Measurements from ENCODE around the gene CNTN5. TPM values are rescaled to one million over a fixed set of nuclear protein-coding genes. Genes with fewer than 3 reads are reported as not detected.

Gene CNTN5
- total RNA-seq, 1 donor from 2014 or later: not detected

DNA sequence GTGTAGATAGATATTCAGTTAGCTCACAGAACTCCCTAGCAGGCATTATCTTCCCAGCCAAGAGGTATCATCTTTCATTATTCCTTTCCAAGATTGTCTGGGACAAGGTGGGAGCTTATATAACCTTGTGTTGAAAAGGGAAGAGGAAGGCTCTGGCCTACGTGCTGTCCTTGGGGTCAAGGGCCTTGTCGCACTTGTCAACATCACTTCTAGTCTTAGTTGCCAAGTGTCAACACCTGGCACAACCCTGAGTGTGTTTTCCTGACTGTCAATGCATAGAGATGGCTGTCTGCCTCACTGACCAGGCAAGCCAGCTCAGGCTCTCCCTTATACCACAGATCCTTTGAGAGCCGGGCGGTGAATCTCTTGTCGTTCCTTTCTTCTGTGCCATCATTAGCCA lies 331.9 kb downstream of the CNTN5 start:
- TF ChIP-seq, protein P1, sequence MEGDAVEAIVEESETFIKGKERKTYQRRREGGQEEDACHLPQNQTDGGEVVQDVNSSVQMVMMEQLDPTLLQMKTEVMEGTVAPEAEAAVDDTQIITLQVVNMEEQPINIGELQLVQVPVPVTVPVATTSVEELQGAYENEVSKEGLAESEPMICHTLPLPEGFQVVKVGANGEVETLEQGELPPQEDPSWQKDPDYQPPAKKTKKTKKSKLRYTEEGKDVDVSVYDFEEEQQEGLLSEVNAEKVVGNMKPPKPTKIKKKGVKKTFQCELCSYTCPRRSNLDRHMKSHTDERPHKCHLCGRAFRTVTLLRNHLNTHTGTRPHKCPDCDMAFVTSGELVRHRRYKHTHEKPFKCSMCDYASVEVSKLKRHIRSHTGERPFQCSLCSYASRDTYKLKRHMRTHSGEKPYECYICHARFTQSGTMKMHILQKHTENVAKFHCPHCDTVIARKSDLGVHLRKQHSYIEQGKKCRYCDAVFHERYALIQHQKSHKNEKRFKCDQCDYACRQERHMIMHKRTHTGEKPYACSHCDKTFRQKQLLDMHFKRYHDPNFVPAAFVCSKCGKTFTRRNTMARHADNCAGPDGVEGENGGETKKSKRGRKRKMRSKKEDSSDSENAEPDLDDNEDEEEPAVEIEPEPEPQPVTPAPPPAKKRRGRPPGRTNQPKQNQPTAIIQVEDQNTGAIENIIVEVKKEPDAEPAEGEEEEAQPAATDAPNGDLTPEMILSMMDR (IDR thresholded peaks at IDR 0.05): no peak
- intact Hi-C loops (cut with DNase I): no loop called here
- H3K27ac ChIP-seq: no peak overlapping the region
- no peaks in the 10 kb centered on the region for H3K4me1 ChIP-seq
- DNase-seq: no peak
- H3K27me3 ChIP-seq: no peaks in the 10 kb centered on the region
- H3K4me3 ChIP-seq: no peak overlapping the region
- no peaks in the 10 kb centered on the region for H3K36me3 ChIP-seq
- no peaks in the 10 kb centered on the region for H3K9me3 ChIP-seq
- no peak for ATAC-seq

DNA sequence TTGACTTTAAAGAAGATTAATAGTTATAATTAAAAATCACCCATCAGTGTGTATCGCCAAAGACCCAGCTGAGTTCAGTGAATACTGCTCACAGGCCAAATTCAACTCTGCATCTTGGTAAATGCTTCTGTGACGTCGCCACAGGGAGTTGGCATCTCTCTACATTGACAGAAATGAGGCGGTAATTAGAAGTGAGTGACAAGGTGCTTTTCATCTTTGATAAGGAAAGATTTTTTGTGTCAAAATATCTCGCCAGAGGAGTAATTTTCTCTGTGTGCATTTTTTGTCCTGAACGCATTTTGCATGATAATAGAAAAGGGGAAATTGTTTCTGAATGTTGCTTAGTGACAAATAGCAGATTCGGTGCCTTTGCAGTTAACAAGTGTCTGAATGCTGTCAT lies 345.8 kb downstream of the CNTN5 start:
- H3K9me3 ChIP-seq: no peaks in the 10 kb centered on the region
- no peaks in the 10 kb centered on the region for H3K4me1 ChIP-seq
- no peaks in the 10 kb centered on the region for H3K36me3 ChIP-seq
- TF ChIP-seq, protein P1 (IDR thresholded peaks at IDR 0.05): no peak
- H3K4me3 ChIP-seq: no peak overlapping the region
- DNase-seq (no peak), ATAC-seq (no peak)
- intact Hi-C loops (cut with DNase I): no loop called here
- no peaks in the 10 kb centered on the region for H3K27me3 ChIP-seq
- H3K27ac ChIP-seq: no peak overlapping the region

DNA sequence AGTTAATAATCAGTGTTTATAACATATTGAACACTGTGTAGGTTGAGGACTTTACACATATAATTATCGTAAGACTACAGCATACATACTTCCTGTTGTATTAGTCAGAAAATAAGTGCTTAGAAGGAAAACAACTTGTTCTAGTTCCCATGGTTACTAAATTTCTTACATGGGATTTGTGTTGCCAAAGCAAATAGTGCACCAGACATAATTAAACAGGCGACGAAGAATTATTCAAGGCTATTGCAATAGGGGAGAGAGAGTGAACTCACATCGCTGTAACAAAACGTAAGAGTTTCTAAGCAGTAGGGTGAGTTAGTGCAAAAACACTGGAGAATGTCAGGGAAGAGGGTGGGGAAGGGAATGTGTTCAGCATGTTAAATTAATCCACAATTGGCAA lies 347.8 kb downstream of the CNTN5 start:
- no peaks in the 10 kb centered on the region for H3K9me3 ChIP-seq
- H3K36me3 ChIP-seq: no peaks in the 10 kb centered on the region
- H3K4me3 ChIP-seq: no peak overlapping the region
- H3K4me1 ChIP-seq: no peaks in the 10 kb centered on the region
- intact Hi-C loops (cut with DNase I): no loop called here
- TF ChIP-seq, protein P1 (IDR thresholded peaks at IDR 0.05): no peak
- H3K27ac ChIP-seq: no peak overlapping the region
- DNase-seq (no peak), ATAC-seq (no peak)
- H3K27me3 ChIP-seq: no peaks in the 10 kb centered on the region

DNA sequence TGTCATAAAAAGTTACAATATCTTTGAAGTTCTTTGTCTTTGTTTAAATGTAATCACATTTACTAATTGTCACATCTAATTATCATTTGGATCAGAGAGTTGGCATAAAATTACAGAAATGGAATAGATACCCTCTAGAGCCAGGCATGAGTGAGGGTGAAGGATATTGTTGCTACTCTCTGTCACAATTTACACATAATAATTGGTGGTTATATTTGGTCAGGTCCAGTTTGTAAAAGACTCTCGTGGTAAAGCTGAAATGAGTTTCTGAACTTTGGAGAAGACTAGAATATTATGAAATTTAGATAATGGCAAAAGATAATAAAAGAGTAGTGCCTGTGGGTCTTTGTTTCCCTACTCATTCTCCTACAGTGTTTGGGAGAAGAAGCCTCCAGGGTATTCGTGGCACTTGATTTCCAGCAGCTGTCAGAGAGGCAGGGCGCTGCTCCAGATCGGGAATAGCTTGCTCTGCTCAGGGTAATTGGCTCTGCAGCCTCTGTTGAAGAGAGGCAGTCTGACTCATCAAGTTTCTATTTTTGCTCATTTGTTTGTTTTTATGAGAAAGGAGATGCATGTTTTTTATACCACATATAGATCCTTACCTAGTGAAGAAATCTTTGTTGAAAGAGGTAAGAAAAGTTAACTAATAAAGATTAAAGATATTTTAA lies 349.9 kb downstream of the CNTN5 start:
- Histone ChIP-seq H3K4me3 (no peak overlapping the region), H3K36me3 (no peaks in the 10 kb centered on the region), H3K27me3 (no peaks in the 10 kb centered on the region), H3K4me1 (no peaks in the 10 kb centered on the region), H3K9me3 (no peaks in the 10 kb centered on the region), H3K27ac (no peak overlapping the region)
- TF ChIP-seq, protein P1 (IDR thresholded peaks at IDR 0.05): no peak
- ATAC-seq (peak; percentile 30), DNase-seq (no peak)
- intact Hi-C loops (cut with DNase I): no loop called here

DNA sequence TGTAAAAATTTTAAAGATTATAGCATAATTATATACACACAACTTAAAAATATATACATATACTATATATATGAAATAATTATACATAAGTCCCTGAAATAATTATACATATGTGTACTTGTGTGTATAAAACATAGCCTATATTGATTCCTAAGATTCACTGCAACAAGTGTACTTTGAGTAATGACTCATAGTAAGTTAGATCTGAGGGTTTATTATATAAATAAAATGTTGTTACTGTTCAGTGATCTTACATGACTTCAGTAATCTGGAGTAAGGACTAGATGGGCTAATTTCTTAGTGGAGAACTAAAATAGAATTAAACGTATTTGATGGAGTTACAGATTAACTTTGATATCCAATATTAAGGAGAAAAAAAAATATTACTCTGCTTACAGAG lies 350.5 kb downstream of the CNTN5 start:
- no peaks in the 10 kb centered on the region for H3K9me3 ChIP-seq
- no peaks in the 10 kb centered on the region for H3K4me1 ChIP-seq
- DNase-seq (no peak), ATAC-seq (no peak)
- no peak overlapping the region for H3K4me3 ChIP-seq
- H3K36me3 ChIP-seq: no peaks in the 10 kb centered on the region
- intact Hi-C loops (cut with DNase I): no loop called here
- TF ChIP-seq, protein P1 (IDR thresholded peaks at IDR 0.05): no peak
- no peak overlapping the region for H3K27ac ChIP-seq
- H3K27me3 ChIP-seq: no peaks in the 10 kb centered on the region

DNA sequence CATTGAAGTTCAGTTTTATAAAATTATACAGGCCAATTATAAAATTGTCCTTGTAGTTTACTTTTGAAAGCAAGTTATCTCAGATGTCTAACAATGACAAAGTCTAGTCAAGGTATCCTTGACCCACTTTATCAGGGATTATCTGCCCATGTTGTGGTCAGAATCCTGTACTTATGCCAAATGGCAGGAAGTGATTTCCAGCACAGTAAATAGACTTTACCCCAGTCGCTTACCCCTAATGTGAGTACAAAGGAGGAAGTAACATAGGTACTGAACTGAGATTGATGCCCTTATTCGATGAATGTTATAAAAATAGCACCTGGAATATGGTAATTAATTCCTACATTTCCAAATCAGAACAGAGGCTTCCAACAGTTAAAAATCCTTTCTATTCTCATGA lies 355.7 kb downstream of the CNTN5 start:
- ATAC-seq (no peak), DNase-seq (no peak)
- TF ChIP-seq, protein P1 (IDR thresholded peaks at IDR 0.05): no peak
- no peak overlapping the region for H3K4me3 ChIP-seq
- H3K27me3 ChIP-seq: no peaks in the 10 kb centered on the region
- H3K27ac ChIP-seq: no peak overlapping the region
- intact Hi-C loops (cut with DNase I): no loop called here
- H3K9me3 ChIP-seq: no peaks in the 10 kb centered on the region
- no peaks in the 10 kb centered on the region for H3K36me3 ChIP-seq
- no peaks in the 10 kb centered on the region for H3K4me1 ChIP-seq
